ENCODE measurements around the gene SRMS. TPM values are rescaled to one million over a fixed set of nuclear protein-coding genes. Genes with fewer than 3 reads are reported as not detected.

Gene SRMS
- total RNA-seq, 2 donors from 2014 or later: not detected

- DNase-seq (ENCODE audit: low spot score): no peak
- Histone ChIP-seq H3K36me3 (peaks cover 14% of the 10 kb centered on the region), H3K4me1 (ENCODE audit: control insufficient read depth in 1 of 2, low read depth in 2 of 2) (no peaks in the 10 kb centered on the region), H3K4me3 (no peak overlapping the region), H3K27me3 (replicated peaks; ENCODE audit: insufficient read depth) (no peaks in the 10 kb centered on the region), H3K27ac (no peak overlapping the region), H3K9me3 (no peaks in the 10 kb centered on the region)
- no peak for ATAC-seq (ENCODE audit: insufficient number of reproducible peaks, low FRiP score, low read depth)
- no peak for TF ChIP-seq CTCF (IDR thresholded peaks at IDR 0.05)
Measured at GRCh38 chr20:63585616-63586565, 38.3 kb upstream of the SRMS start.

DNA sequence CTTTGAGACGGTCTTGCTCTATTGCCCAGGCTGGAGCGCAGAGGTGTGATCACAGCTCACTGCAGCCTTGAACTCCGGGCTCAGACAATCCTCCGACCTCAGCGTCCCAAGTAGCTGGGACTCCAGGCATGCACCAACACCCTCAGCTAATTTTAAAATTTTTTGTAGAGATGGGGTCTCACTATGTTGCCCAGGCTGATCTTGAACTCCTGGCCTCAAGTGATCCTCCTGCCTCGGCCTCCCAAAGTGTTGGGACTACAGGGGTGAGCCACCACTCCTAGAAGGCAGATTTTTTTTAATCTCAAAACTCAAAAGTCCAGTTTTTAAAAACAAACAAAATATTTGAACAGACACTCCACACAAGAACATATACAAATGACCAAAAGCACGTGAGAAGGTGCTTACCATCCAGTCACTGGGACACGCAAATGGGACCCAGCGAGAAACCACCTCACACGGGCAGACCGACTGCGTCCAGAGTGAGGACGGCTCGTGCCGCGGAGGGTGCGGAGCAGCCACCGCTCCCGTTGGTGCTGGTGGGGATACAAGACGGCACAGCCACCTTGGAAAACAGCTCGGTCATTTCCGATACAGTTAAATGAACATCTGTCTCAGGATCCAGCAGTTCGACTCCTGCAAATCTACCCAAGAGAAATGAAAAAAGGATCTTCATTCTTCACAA is 35.0 kb upstream of the SRMS start:
- H3K27ac ChIP-seq: no peak overlapping the region
- no peaks in the 10 kb centered on the region for H3K9me3 ChIP-seq
- ATAC-seq (ENCODE audit: insufficient number of reproducible peaks, low FRiP score, low read depth) (no peak), DNase-seq (ENCODE audit: low spot score) (no peak)
- no peaks in the 10 kb centered on the region for H3K36me3 ChIP-seq
- TF ChIP-seq CTCF (IDR thresholded peaks at IDR 0.05): no peak
- H3K4me1 ChIP-seq (ENCODE audit: control insufficient read depth in 1 of 2, low read depth in 2 of 2): no peaks in the 10 kb centered on the region
- no peaks in the 10 kb centered on the region for H3K27me3 ChIP-seq (replicated peaks; ENCODE audit: insufficient read depth)
- H3K4me3 ChIP-seq: no peak overlapping the region

- no peaks in the 10 kb centered on the region for H3K9me3 ChIP-seq
- no peak for DNase-seq (ENCODE audit: low spot score)
- no peaks in the 10 kb centered on the region for H3K36me3 ChIP-seq
- no peak for TF ChIP-seq CTCF (IDR thresholded peaks at IDR 0.05)
- no peak overlapping the region for H3K27ac ChIP-seq
- no peak for ATAC-seq (ENCODE audit: insufficient number of reproducible peaks, low FRiP score, low read depth)
- no peaks in the 10 kb centered on the region for H3K4me1 ChIP-seq (ENCODE audit: control insufficient read depth in 1 of 2, low read depth in 2 of 2)
- no peaks in the 10 kb centered on the region for H3K27me3 ChIP-seq (replicated peaks; ENCODE audit: insufficient read depth)
- no peak overlapping the region for H3K4me3 ChIP-seq
Measured at GRCh38 chr20:63580796-63581461, 33.4 kb upstream of the SRMS start.

GRCh38 chr20:63579017-63579694 is 31.6 kb upstream of the SRMS start:
- no peak overlapping the region for H3K27ac ChIP-seq
- no peaks in the 10 kb centered on the region for H3K27me3 ChIP-seq (replicated peaks; ENCODE audit: insufficient read depth)
- no peaks in the 10 kb centered on the region for H3K4me1 ChIP-seq (ENCODE audit: control insufficient read depth in 1 of 2, low read depth in 2 of 2)
- ATAC-seq (ENCODE audit: insufficient number of reproducible peaks, low FRiP score, low read depth) (no peak), DNase-seq (ENCODE audit: low spot score) (no peak)
- H3K36me3 ChIP-seq: no peaks in the 10 kb centered on the region
- no peak overlapping the region for H3K4me3 ChIP-seq
- TF ChIP-seq CTCF (IDR thresholded peaks at IDR 0.05): no peak
- H3K9me3 ChIP-seq: no peaks in the 10 kb centered on the region

Measured in thoracic aorta (tissue), 2 donors.